ENCODE measurements around the gene DAP3.

- no peak for TF ChIP-seq CTCF (IDR thresholded peaks at IDR 0.05)
- TF ChIP-seq EZH2 (IDR thresholded peaks at IDR 0.05; ENCODE audit: borderline replicate concordance, insufficient read depth, low read depth, low read length, poor library complexity, severe bottlenecking) = no peak
These were observed 43.8 kb upstream of the DAP3 start for GRCh38 chr1:155645034-155645598.
